HepG2 (cell line): ENCODE data around the gene ELP1. TPM values are rescaled to one million over a fixed set of nuclear protein-coding genes. Genes with fewer than 3 reads are reported as not detected.

Experiments used
- ATM ChIP-seq: fragments of 450-650 bp; IDR thresholded peaks from 2 replicates; pipeline ENCODE4 v1.7.1; 2017; ENCODE audit warnings: mild to moderate bottlenecking, borderline replicate concordance
- GATA4 ChIP-seq: sonication (generic); IDR thresholded peaks from 2 replicates; pipeline ENCODE4 v1.6.1; 2016; ENCODE audit warnings: antibody characterized with exemption, low read depth, borderline replicate concordance
- KDM4B ChIP-seq: sonication (generic); formaldehyde crosslinking; IDR thresholded peaks from 2 replicates; pipeline ENCODE4 v1.4.0; 2020; ENCODE audit warnings: missing genetic modification reagents
- MATR3 ChIP-seq: sonication (generic); formaldehyde crosslinking; IDR thresholded peaks from 2 replicates; pipeline ENCODE4 v1.4.0; 2020; ENCODE audit warnings: missing genetic modification reagents
- POLR2G ChIP-seq: fragments of 200-400 bp; formaldehyde crosslinking; IDR thresholded peaks from 2 replicates; pipeline ENCODE4 v1.6.1; 2018; ENCODE audit warnings: mild to moderate bottlenecking, low read depth, low read length, moderate library complexity
- RBFOX2 ChIP-seq: fragments of 200-400 bp; formaldehyde crosslinking; IDR thresholded peaks from 2 replicates; pipeline ENCODE4 v1.6.1; 2017; ENCODE audit warnings: low read depth, mild to moderate bottlenecking, low read length
- RBM22 ChIP-seq: fragments of 200-400 bp; formaldehyde crosslinking; optimal IDR thresholded peaks from 2 replicates; pipeline ENCODE3; 2017; ENCODE audit warnings: mild to moderate bottlenecking, low read length, moderate library complexity
- SALL1 ChIP-seq: sonication (generic); formaldehyde crosslinking; IDR thresholded peaks from 2 replicates; pipeline ENCODE4 v1.8.0; 2022; ENCODE audit warnings: mild to moderate bottlenecking, missing genetic modification reagents
- XBP1 ChIP-seq: sonication (generic); formaldehyde crosslinking; IDR thresholded peaks from 2 replicates; pipeline ENCODE4 v1.5.0; 2020; ENCODE audit warnings: missing genetic modification reagents
- polyA plus RNA-seq, 8 experiments: library from polyadenylated mRNA; depleted of rRNA in 3 of 8; stranded (reverse) in 7 of 8; unstranded in 1 of 8; fragments of >200 nt; fragmentation: Illumina TruSeq in 4 of 8; extraction: Trizol in 4 of 8; gene quantifications; 2 replicates each; pipeline versions ENCODE4 v1.2.1 to v1.2.3, GENCODE V29; 2011 to 2016; ENCODE audit warnings: low read depth in 4 of 8, missing spikeins in 1 of 8, mixed read lengths in 1 of 8; ENCODE audit not compliant: insufficient read depth in 1 of 8
- total RNA-seq, 5 experiments: library from RNA; depleted of rRNA; stranded (reverse); fragments of >200 nt; fragmentation: Illumina TruSeq; extraction: Trizol; gene quantifications; 2 replicates each; pipeline ENCODE4 v1.2.3, GENCODE V29; 2016; ENCODE audit warnings: low read depth in 1 of 5
- TF ChIP-seq, protein P1 (sequence below): sonication (generic); formaldehyde crosslinking; IDR thresholded peaks from 2 replicates; pipeline ENCODE4 v1.4.0; 2020; ENCODE audit warnings: mild to moderate bottlenecking, missing genetic modification reagents
- TF ChIP-seq, protein P2 (sequence below): sonication (generic); formaldehyde crosslinking; IDR thresholded peaks from 2 replicates; pipeline ENCODE4 v1.4.0; 2020; ENCODE audit warnings: missing genetic modification reagents
- TF ChIP-seq, protein P3 (sequence below): sonication (generic); formaldehyde crosslinking; IDR thresholded peaks from 2 replicates; pipeline ENCODE4 v1.8.1; 2023; ENCODE audit warnings: mild to moderate bottlenecking, moderate library complexity, missing genetic modification reagents
- TF ChIP-seq, protein P4 (sequence below): sonication (generic); formaldehyde crosslinking; IDR thresholded peaks from 2 replicates; pipeline ENCODE4 v1.4.0; 2020; ENCODE audit warnings: missing genetic modification reagents
- TF ChIP-seq, protein P5 (sequence below): sonication (generic); formaldehyde crosslinking; IDR thresholded peaks from 2 replicates; pipeline ENCODE4 v1.8.1; 2023; ENCODE audit warnings: mild to moderate bottlenecking, missing genetic modification reagents, borderline replicate concordance
- TF ChIP-seq, protein P6 (sequence below): IDR thresholded peaks from 2 replicates; pipeline ENCODE4 v1.6.1; 2016; ENCODE audit warnings: control low read depth
- TF ChIP-seq, protein P7 (sequence below): sonication (generic); formaldehyde crosslinking; IDR thresholded peaks from 2 replicates; pipeline ENCODE4 v1.8.0; 2022; ENCODE audit warnings: missing genetic modification reagents, mild to moderate bottlenecking, inconsistent platforms, borderline replicate concordance

Gene ELP1
- total and polyA plus RNA-seq, 2 of the 13 experiments (the other 11 are each of a cell fraction or from before 2014, with no cell fraction given): 157 to 275 TPM

DNA sequence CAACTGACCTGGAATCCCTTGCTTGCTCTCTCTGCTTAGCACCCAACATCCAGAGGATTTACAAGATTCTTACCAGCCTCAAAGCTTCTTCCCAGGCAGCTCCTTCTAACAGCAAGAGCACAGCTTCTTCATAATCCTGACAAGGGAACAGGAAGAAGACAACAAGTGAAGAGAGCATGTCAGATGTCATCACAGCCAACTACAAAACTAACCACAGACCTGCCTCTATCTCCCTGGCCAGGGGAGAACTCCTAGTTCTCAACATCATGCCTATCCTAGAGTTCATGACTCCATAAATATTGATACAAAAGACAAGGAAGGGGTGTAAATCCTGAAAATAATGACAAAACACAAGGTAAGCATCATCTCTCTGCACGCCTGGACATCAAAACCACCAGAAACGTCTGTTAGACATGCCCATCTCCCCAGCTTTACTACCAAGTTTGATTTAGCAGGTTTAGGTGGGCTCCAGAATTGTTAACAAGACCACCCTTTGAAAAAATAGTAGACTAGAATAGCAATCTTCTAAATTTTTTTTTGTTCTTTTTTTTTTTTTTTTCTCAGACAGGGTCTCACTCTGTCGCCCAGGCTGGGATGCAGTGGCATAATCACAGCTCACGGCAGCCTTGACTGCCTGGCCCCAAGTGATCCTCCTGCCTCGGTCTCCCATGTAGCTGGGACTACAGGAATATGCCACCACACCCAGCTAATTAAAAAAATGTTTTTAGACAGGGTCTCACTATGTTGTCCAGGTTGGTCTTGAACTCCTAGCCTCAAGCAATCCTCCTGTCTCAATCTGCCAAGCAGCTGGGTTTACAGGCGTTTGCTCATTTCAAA, 51.7 kb downstream of the ELP1 start (continued):
- TF ChIP-seq, protein P1, sequence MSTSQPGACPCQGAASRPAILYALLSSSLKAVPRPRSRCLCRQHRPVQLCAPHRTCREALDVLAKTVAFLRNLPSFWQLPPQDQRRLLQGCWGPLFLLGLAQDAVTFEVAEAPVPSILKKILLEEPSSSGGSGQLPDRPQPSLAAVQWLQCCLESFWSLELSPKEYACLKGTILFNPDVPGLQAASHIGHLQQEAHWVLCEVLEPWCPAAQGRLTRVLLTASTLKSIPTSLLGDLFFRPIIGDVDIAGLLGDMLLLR (CRISPR knock-in tag): no peak
- TF ChIP-seq, protein P2, sequence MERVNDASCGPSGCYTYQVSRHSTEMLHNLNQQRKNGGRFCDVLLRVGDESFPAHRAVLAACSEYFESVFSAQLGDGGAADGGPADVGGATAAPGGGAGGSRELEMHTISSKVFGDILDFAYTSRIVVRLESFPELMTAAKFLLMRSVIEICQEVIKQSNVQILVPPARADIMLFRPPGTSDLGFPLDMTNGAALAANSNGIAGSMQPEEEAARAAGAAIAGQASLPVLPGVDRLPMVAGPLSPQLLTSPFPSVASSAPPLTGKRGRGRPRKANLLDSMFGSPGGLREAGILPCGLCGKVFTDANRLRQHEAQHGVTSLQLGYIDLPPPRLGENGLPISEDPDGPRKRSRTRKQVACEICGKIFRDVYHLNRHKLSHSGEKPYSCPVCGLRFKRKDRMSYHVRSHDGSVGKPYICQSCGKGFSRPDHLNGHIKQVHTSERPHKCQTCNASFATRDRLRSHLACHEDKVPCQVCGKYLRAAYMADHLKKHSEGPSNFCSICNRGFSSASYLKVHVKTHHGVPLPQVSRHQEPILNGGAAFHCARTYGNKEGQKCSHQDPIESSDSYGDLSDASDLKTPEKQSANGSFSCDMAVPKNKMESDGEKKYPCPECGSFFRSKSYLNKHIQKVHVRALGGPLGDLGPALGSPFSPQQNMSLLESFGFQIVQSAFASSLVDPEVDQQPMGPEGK (CRISPR knock-in tag): no peak
- TF ChIP-seq, protein P3, sequence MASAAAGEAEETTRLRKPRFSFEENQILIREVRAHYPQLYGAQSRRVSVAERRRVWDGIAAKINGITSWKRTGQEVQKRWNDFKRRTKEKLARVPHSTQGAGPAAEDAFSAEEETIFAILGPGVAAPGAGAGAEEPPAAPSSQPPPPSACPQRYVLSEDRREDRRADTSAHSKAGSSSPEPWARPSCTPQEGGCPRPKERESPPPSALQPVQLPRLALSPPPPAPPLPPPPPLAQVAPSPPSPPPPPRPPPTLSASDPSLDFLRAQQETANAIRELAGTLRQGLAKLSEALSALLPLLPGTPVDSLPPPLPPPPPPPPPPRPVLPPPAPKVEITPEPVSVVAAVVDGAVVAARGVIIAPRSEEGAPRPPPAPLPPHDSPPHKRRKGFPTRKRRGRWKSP (CRISPR knock-in tag): no peak
- no peak for TF ChIP-seq XBP1 (CRISPR knock-in tag)
- TF ChIP-seq ATM: no peak
- TF ChIP-seq POLR2G: peak; percentile 59; the same call in 1 of the 2 replicates
- peak; percentile 83 for TF ChIP-seq RBFOX2
- TF ChIP-seq, protein P4, sequence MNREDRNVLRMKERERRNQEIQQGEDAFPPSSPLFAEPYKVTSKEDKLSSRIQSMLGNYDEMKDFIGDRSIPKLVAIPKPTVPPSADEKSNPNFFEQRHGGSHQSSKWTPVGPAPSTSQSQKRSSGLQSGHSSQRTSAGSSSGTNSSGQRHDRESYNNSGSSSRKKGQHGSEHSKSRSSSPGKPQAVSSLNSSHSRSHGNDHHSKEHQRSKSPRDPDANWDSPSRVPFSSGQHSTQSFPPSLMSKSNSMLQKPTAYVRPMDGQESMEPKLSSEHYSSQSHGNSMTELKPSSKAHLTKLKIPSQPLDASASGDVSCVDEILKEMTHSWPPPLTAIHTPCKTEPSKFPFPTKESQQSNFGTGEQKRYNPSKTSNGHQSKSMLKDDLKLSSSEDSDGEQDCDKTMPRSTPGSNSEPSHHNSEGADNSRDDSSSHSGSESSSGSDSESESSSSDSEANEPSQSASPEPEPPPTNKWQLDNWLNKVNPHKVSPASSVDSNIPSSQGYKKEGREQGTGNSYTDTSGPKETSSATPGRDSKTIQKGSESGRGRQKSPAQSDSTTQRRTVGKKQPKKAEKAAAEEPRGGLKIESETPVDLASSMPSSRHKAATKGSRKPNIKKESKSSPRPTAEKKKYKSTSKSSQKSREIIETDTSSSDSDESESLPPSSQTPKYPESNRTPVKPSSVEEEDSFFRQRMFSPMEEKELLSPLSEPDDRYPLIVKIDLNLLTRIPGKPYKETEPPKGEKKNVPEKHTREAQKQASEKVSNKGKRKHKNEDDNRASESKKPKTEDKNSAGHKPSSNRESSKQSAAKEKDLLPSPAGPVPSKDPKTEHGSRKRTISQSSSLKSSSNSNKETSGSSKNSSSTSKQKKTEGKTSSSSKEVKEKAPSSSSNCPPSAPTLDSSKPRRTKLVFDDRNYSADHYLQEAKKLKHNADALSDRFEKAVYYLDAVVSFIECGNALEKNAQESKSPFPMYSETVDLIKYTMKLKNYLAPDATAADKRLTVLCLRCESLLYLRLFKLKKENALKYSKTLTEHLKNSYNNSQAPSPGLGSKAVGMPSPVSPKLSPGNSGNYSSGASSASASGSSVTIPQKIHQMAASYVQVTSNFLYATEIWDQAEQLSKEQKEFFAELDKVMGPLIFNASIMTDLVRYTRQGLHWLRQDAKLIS (CRISPR knock-in tag): no peak
- TF ChIP-seq, protein P5, sequence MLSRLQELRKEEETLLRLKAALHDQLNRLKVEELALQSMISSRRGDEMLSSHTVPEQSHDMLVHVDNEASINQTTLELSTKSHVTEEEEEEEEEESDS (CRISPR knock-in tag): no peak
- TF ChIP-seq MATR3 (CRISPR knock-in tag): no peak
- TF ChIP-seq, protein P6, sequence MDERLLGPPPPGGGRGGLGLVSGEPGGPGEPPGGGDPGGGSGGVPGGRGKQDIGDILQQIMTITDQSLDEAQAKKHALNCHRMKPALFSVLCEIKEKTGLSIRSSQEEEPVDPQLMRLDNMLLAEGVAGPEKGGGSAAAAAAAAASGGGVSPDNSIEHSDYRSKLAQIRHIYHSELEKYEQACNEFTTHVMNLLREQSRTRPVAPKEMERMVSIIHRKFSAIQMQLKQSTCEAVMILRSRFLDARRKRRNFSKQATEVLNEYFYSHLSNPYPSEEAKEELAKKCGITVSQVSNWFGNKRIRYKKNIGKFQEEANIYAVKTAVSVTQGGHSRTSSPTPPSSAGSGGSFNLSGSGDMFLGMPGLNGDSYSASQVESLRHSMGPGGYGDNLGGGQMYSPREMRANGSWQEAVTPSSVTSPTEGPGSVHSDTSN (CRISPR knock-in tag): no peak
- no peak for TF ChIP-seq SALL1 (CRISPR knock-in tag)
- TF ChIP-seq RBM22: peak; percentile 86
- no peak for TF ChIP-seq GATA4
- no peak for TF ChIP-seq KDM4B (CRISPR knock-in tag)
- TF ChIP-seq, protein P7, sequence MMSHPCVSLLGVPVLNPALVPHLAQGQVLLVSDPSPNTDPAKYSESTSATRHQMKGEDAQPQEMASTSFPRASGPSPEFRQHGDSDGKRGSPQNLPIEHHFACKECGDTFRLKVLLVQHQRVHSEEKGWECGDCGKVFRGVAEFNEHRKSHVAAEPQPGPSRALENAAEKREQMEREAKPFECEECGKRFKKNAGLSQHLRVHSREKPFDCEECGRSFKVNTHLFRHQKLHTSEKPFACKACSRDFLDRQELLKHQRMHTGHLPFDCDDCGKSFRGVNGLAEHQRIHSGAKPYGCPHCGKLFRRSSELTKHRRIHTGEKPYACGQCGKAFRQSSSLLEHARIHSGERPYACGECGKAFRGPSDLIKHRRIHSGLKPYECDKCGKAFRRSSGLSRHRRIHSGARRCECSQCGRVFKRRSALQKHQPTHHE: no peak
